CD4-positive, alpha-beta T cell treated with Interleukin-6 for 4 hours (primary cell): ENCODE measurements around the gene CLDN24.

Experiments
- DNase-seq: peaks from one replicate; pipeline ENCODE4 v3.0.0-alpha.2; 2020; ENCODE audit warnings: mixed read lengths

CLDN24 gene

GRCh38 chr4:183322326-183322725, at the start of gene CLDN24:
CLDN24 (minus strand) TSS chr4:183322426; CDS start chr4:183322426, 0 bp downstream.
- DNase-seq: no peak

- no peak for DNase-seq
Measured at GRCh38 chr4:183370786-183371185, 48.6 kb upstream of the CLDN24 start.

GRCh38 chr4:183369073-183369472, 46.8 kb upstream of the CLDN24 start:
- DNase-seq: no peak

GRCh38 chr4:183366206-183366835, 44.1 kb upstream of the CLDN24 start:
- no peak for DNase-seq

- DNase-seq: no peak
Measured at GRCh38 chr4:183364025-183364424, 41.8 kb upstream of the CLDN24 start.

- DNase-seq: no peak
Measured at GRCh38 chr4:183362916-183363542, 40.8 kb upstream of the CLDN24 start.

GRCh38 chr4:183362036-183362435, 39.8 kb upstream of the CLDN24 start:
- DNase-seq: no peak

- DNase-seq: no peak
Measured at GRCh38 chr4:183360161-183360919, 38.1 kb upstream of the CLDN24 start.

- no peak for DNase-seq
Measured at GRCh38 chr4:183358215-183358755, 36.1 kb upstream of the CLDN24 start.

GRCh38 chr4:183356931-183357675, 34.9 kb upstream of the CLDN24 start:
- DNase-seq: no peak

- DNase-seq: no peak
Measured at GRCh38 chr4:183356173-183356830, 34.1 kb upstream of the CLDN24 start.

GRCh38 chr4:183355405-183355804, 33.2 kb upstream of the CLDN24 start:
- DNase-seq: no peak

- no peak for DNase-seq
Measured at GRCh38 chr4:183354219-183354618, 32.0 kb upstream of the CLDN24 start.

GRCh38 chr4:183353557-183353956, 31.3 kb upstream of the CLDN24 start:
- DNase-seq: no peak

- DNase-seq: no peak
Measured at GRCh38 chr4:183352546-183352945, 30.3 kb upstream of the CLDN24 start.

GRCh38 chr4:183350317-183351071, 28.3 kb upstream of the CLDN24 start:
- no peak for DNase-seq

GRCh38 chr4:183349673-183350072, 27.4 kb upstream of the CLDN24 start:
- DNase-seq: no peak

- DNase-seq: no peak
Measured at GRCh38 chr4:183348706-183349659, 26.8 kb upstream of the CLDN24 start.

GRCh38 chr4:183348136-183348535, 25.9 kb upstream of the CLDN24 start:
- no peak for DNase-seq

- no peak for DNase-seq
Measured at GRCh38 chr4:183347566-183347965, 25.3 kb upstream of the CLDN24 start.
